ENCODE results near the gene PACRG.

DNA sequence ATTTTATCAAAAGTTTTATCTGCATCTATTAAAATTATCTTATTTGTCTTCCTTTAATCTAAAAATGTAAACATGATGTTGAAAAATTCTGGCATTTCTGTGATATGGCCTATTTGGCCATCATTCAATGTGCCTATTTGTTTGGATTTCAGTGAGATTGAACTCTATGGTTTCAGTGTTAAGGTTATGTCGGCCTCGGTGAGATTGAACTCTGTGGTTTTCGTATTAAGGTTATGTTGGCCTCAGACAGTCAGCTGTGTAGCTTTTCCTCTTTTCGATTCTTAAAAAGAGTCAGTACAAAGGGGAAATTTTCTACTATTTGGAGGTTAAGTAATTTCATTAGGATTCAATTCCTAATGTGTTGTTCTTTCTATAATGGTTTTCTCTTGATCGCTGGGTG is 320.6 kb downstream of the PACRG start:
- TF ChIP-seq, protein P1, sequence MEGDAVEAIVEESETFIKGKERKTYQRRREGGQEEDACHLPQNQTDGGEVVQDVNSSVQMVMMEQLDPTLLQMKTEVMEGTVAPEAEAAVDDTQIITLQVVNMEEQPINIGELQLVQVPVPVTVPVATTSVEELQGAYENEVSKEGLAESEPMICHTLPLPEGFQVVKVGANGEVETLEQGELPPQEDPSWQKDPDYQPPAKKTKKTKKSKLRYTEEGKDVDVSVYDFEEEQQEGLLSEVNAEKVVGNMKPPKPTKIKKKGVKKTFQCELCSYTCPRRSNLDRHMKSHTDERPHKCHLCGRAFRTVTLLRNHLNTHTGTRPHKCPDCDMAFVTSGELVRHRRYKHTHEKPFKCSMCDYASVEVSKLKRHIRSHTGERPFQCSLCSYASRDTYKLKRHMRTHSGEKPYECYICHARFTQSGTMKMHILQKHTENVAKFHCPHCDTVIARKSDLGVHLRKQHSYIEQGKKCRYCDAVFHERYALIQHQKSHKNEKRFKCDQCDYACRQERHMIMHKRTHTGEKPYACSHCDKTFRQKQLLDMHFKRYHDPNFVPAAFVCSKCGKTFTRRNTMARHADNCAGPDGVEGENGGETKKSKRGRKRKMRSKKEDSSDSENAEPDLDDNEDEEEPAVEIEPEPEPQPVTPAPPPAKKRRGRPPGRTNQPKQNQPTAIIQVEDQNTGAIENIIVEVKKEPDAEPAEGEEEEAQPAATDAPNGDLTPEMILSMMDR (conservative IDR thresholded peaks at IDR 0.05; ENCODE audit: low read depth in 2 of 2), result no peak
- TF ChIP-seq, protein P2, sequence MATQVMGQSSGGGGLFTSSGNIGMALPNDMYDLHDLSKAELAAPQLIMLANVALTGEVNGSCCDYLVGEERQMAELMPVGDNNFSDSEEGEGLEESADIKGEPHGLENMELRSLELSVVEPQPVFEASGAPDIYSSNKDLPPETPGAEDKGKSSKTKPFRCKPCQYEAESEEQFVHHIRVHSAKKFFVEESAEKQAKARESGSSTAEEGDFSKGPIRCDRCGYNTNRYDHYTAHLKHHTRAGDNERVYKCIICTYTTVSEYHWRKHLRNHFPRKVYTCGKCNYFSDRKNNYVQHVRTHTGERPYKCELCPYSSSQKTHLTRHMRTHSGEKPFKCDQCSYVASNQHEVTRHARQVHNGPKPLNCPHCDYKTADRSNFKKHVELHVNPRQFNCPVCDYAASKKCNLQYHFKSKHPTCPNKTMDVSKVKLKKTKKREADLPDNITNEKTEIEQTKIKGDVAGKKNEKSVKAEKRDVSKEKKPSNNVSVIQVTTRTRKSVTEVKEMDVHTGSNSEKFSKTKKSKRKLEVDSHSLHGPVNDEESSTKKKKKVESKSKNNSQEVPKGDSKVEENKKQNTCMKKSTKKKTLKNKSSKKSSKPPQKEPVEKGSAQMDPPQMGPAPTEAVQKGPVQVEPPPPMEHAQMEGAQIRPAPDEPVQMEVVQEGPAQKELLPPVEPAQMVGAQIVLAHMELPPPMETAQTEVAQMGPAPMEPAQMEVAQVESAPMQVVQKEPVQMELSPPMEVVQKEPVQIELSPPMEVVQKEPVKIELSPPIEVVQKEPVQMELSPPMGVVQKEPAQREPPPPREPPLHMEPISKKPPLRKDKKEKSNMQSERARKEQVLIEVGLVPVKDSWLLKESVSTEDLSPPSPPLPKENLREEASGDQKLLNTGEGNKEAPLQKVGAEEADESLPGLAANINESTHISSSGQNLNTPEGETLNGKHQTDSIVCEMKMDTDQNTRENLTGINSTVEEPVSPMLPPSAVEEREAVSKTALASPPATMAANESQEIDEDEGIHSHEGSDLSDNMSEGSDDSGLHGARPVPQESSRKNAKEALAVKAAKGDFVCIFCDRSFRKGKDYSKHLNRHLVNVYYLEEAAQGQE (IDR thresholded peaks at IDR 0.05; ENCODE audit: unreplicated experiment), result no peak
- TF ChIP-seq STAT1 (IDR thresholded peaks at IDR 0.05; ENCODE audit: unreplicated experiment) (no peak), POLR2AphosphoS5 (IDR thresholded peaks at IDR 0.05; ENCODE audit: low read depth) (no peak), EZH2 (IDR thresholded peaks at IDR 0.05; ENCODE audit: low read depth, unreplicated experiment) (no peak)
